HepG2 (cell line): ENCODE data around the gene SLCO2B1. TPM values are rescaled to one million over a fixed set of nuclear protein-coding genes. Genes with fewer than 3 reads are reported as not detected.

Experiments used
- AKAP8 ChIP-seq: sonication (generic); formaldehyde crosslinking; IDR thresholded peaks from 2 replicates; pipeline ENCODE4 v1.5.1; 2020; ENCODE audit warnings: mild to moderate bottlenecking, missing genetic modification reagents
- EEA1 ChIP-seq: sonication (generic); formaldehyde crosslinking; IDR thresholded peaks from 2 replicates; pipeline ENCODE4 v1.5.1; 2020; ENCODE audit warnings: mild to moderate bottlenecking, missing genetic modification reagents, borderline replicate concordance
- FOSL2 ChIP-seq: sonication (generic); formaldehyde crosslinking; IDR thresholded peaks from 2 replicates; pipeline ENCODE4 v1.4.0; 2020; ENCODE audit warnings: missing genetic modification reagents
- HDAC2 ChIP-seq: sonication (generic); formaldehyde crosslinking; IDR thresholded peaks from 2 replicates; pipeline ENCODE4 v1.4.0; 2020; ENCODE audit warnings: missing genetic modification reagents
- KLF11 ChIP-seq: IDR thresholded peaks from 2 replicates; pipeline ENCODE4 v1.6.1; 2016; ENCODE audit warnings: missing compliant biosample characterization
- PHB2 ChIP-seq: fragments of 450-650 bp; IDR thresholded peaks from 2 replicates; pipeline ENCODE4 v1.6.1; 2018; ENCODE audit not compliant: partially characterized antibody
- SMAD3 ChIP-seq: sonication (generic); formaldehyde crosslinking; IDR thresholded peaks from 2 replicates; pipeline ENCODE4 v1.4.0; 2020; ENCODE audit warnings: missing genetic modification reagents
- XRCC5 ChIP-seq: fragments of 200-400 bp; formaldehyde crosslinking; optimal IDR thresholded peaks from 2 replicates; pipeline ENCODE3; 2017; ENCODE audit warnings: mild to moderate bottlenecking, low read length
- ZFP36 ChIP-seq: fragments of 150-350 bp; IDR thresholded peaks from 2 replicates; pipeline ENCODE4 v1.6.1; 2018; ENCODE audit warnings: borderline replicate concordance, low read length, low read depth; ENCODE audit not compliant: partially characterized antibody
- ZNF496 ChIP-seq: sonication (generic); formaldehyde crosslinking; IDR thresholded peaks from 2 replicates; pipeline ENCODE4 v1.8.1; 2023; ENCODE audit warnings: mild to moderate bottlenecking, moderate library complexity, missing genetic modification reagents; ENCODE audit not compliant: insufficient replicate concordance
- ZSCAN25 ChIP-seq: sonication (generic); formaldehyde crosslinking; IDR thresholded peaks from 2 replicates; pipeline ENCODE4 v1.8.0; 2022; ENCODE audit warnings: mild to moderate bottlenecking, missing genetic modification reagents
- polyA plus RNA-seq, 8 experiments: library from polyadenylated mRNA; depleted of rRNA in 3 of 8; stranded (reverse) in 7 of 8; unstranded in 1 of 8; fragments of >200 nt; fragmentation: Illumina TruSeq in 4 of 8; extraction: Trizol in 4 of 8; gene quantifications; 2 replicates each; pipeline versions ENCODE4 v1.2.1 to v1.2.3, GENCODE V29; 2011 to 2016; ENCODE audit warnings: low read depth in 4 of 8, missing spikeins in 1 of 8, mixed read lengths in 1 of 8; ENCODE audit not compliant: insufficient read depth in 1 of 8
- total RNA-seq, 5 experiments: library from RNA; depleted of rRNA; stranded (reverse); fragments of >200 nt; fragmentation: Illumina TruSeq; extraction: Trizol; gene quantifications; 2 replicates each; pipeline ENCODE4 v1.2.3, GENCODE V29; 2016; ENCODE audit warnings: low read depth in 1 of 5
- TF ChIP-seq, protein P1 (sequence below): sonication (generic); formaldehyde crosslinking; IDR thresholded peaks from 2 replicates; pipeline ENCODE4 v1.4.0; 2020; ENCODE audit warnings: missing genetic modification reagents
- TF ChIP-seq, protein P2 (sequence below), 2 experiments: IDR thresholded peaks; 2 replicates each; pipeline ENCODE4 v1.6.1; 2011 to 2012; ENCODE audit warnings: low read length in 2 of 2, borderline replicate concordance in 1 of 2, low read depth in 1 of 2, mild to moderate bottlenecking in 1 of 2, moderate library complexity in 1 of 2
- TF ChIP-seq, protein P3 (sequence below): IDR thresholded peaks from 2 replicates; pipeline ENCODE4 v1.6.1; 2012; ENCODE audit warnings: low read depth, low read length, improper control_type of control experiment
- TF ChIP-seq, protein P4 (sequence below): sonication (generic); formaldehyde crosslinking; IDR thresholded peaks from 2 replicates; pipeline ENCODE4 v1.8.1; 2022; ENCODE audit warnings: low read depth, mild to moderate bottlenecking, missing genetic modification reagents
- TF ChIP-seq, protein P5 (sequence below), 2 experiments: sonication (generic) in 1 of 2; formaldehyde crosslinking in 1 of 2; IDR thresholded peaks; 2 replicates each; pipeline versions ENCODE4 v1.4.0 to v1.6.1; 2018 to 2020; ENCODE audit warnings: missing genetic modification reagents in 2 of 2, borderline replicate concordance in 1 of 2, low read depth in 1 of 2, mild to moderate bottlenecking in 1 of 2, missing biosample characterization in 1 of 2

SLCO2B1 gene
- total and polyA plus RNA-seq, 2 of the 13 experiments (the other 11 are each of a cell fraction or from before 2014, with no cell fraction given): 15.3 to 19.8 TPM

DNA sequence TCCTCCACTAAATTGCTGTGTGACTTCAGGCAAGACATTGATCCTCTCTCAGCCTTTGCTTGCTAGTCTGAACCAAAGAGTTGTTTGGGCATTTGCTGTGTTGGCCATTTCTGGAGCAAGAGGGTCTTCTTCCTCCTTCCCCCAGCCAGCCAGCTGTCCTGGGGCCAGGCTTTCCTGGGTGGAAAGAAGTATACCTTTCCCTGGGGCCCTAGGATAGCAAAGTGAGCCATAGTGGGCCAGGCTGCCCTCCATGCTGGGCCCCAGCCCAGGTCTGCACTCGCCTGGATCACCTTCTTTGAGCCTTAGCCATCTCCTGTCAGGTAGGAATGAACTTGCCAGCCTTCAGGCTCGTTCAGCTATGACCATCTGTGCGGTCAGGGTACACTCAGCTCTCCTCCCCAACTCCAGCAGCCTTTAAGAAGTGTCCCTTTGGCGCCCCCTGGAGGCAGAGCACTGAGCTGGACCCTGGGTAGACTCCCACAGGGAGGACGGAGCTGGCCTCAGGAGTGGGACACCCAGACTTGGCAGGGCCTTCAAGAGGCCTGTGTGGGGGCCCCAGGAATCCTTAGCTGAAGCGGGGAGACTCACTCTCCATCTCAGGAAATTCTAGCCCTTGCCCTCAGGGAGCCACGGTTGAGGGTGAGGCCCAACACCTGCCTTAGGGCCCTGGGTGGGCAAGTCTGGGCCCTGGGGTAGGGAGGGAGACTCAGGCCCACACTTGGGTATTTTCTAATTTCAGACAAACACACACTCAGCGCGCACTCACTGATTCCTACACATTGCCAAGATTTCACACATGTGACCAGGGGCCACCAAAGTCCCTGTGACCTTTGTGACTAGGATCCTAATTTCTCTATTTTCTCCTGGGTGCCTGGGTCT is 54.0 kb downstream of the SLCO2B1 start (continued):
- TF ChIP-seq, protein P1, sequence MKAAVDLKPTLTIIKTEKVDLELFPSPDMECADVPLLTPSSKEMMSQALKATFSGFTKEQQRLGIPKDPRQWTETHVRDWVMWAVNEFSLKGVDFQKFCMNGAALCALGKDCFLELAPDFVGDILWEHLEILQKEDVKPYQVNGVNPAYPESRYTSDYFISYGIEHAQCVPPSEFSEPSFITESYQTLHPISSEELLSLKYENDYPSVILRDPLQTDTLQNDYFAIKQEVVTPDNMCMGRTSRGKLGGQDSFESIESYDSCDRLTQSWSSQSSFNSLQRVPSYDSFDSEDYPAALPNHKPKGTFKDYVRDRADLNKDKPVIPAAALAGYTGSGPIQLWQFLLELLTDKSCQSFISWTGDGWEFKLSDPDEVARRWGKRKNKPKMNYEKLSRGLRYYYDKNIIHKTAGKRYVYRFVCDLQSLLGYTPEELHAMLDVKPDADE (CRISPR knock-in tag): no peak
- TF ChIP-seq, protein P2, sequence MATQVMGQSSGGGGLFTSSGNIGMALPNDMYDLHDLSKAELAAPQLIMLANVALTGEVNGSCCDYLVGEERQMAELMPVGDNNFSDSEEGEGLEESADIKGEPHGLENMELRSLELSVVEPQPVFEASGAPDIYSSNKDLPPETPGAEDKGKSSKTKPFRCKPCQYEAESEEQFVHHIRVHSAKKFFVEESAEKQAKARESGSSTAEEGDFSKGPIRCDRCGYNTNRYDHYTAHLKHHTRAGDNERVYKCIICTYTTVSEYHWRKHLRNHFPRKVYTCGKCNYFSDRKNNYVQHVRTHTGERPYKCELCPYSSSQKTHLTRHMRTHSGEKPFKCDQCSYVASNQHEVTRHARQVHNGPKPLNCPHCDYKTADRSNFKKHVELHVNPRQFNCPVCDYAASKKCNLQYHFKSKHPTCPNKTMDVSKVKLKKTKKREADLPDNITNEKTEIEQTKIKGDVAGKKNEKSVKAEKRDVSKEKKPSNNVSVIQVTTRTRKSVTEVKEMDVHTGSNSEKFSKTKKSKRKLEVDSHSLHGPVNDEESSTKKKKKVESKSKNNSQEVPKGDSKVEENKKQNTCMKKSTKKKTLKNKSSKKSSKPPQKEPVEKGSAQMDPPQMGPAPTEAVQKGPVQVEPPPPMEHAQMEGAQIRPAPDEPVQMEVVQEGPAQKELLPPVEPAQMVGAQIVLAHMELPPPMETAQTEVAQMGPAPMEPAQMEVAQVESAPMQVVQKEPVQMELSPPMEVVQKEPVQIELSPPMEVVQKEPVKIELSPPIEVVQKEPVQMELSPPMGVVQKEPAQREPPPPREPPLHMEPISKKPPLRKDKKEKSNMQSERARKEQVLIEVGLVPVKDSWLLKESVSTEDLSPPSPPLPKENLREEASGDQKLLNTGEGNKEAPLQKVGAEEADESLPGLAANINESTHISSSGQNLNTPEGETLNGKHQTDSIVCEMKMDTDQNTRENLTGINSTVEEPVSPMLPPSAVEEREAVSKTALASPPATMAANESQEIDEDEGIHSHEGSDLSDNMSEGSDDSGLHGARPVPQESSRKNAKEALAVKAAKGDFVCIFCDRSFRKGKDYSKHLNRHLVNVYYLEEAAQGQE (IDR thresholded peaks at IDR 0.05; ENCODE audit: borderline replicate concordance in 1 of 2, low read depth in 1 of 2, low read length in 2 of 2): peak in 1 of 2 experiments; percentile 51; a peak in 2 of 4 replicates
- TF ChIP-seq XRCC5 (peak; percentile 78), AKAP8 (no peak), ZSCAN25 (peak; percentile 61; the same call in 1 of the 2 replicates), SMAD3 (CRISPR knock-in tag) (peak; percentile 65; the same call in 1 of the 2 replicates), ZFP36 (no peak), HDAC2 (CRISPR knock-in tag) (0 out of 2 replicates have a peak, but pooled peaks have one; percentile 26), PHB2 (no peak), EEA1 (0 out of 2 replicates have a peak, but pooled peaks have one; percentile 39), KLF11 (0 out of 2 replicates have a peak, but pooled peaks have one; percentile 51), FOSL2 (CRISPR knock-in tag) (peak; percentile 72), ZNF496 (no peak)
- TF ChIP-seq, protein P3, sequence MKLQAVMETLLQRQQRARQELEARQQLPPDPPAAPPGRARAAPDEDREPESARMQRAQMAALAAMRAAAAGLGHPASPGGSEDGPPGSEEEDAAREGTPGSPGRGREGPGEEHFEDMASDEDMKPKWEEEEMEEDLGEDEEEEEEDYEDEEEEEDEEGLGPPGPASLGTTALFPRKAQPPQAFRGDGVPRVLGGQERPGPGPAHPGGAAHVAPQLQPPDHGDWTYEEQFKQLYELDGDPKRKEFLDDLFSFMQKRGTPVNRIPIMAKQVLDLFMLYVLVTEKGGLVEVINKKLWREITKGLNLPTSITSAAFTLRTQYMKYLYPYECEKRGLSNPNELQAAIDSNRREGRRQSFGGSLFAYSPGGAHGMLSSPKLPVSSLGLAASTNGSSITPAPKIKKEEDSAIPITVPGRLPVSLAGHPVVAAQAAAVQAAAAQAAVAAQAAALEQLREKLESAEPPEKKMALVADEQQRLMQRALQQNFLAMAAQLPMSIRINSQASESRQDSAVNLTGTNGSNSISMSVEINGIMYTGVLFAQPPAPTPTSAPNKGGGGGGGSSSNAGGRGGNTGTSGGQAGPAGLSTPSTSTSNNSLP: no peak
- TF ChIP-seq, protein P4, sequence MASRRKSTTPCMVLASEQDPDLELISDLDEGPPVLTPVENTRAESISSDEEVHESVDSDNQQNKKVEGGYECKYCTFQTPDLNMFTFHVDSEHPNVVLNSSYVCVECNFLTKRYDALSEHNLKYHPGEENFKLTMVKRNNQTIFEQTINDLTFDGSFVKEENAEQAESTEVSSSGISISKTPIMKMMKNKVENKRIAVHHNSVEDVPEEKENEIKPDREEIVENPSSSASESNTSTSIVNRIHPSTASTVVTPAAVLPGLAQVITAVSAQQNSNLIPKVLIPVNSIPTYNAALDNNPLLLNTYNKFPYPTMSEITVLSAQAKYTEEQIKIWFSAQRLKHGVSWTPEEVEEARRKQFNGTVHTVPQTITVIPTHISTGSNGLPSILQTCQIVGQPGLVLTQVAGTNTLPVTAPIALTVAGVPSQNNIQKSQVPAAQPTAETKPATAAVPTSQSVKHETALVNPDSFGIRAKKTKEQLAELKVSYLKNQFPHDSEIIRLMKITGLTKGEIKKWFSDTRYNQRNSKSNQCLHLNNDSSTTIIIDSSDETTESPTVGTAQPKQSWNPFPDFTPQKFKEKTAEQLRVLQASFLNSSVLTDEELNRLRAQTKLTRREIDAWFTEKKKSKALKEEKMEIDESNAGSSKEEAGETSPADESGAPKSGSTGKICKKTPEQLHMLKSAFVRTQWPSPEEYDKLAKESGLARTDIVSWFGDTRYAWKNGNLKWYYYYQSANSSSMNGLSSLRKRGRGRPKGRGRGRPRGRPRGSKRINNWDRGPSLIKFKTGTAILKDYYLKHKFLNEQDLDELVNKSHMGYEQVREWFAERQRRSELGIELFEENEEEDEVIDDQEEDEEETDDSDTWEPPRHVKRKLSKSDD: peak; percentile 49; the same call in 1 of the 2 replicates
- TF ChIP-seq, protein P5, sequence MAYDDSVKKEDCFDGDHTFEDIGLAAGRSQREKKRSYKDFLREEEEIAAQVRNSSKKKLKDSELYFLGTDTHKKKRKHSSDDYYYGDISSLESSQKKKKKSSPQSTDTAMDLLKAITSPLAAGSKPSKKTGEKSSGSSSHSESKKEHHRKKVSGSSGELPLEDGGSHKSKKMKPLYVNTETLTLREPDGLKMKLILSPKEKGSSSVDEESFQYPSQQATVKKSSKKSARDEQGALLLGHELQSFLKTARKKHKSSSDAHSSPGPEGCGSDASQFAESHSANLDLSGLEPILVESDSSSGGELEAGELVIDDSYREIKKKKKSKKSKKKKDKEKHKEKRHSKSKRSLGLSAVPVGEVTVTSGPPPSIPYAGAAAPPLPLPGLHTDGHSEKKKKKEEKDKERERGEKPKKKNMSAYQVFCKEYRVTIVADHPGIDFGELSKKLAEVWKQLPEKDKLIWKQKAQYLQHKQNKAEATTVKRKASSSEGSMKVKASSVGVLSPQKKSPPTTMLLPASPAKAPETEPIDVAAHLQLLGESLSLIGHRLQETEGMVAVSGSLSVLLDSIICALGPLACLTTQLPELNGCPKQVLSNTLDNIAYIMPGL (CRISPR knock-in tag; IDR thresholded peaks at IDR 0.05; ENCODE audit: borderline replicate concordance in 1 of 2, low read depth in 1 of 2): peak in 1 of 2 experiments; percentile 50; a peak in 1 of 4 replicates
